HepG2 (cell line): ENCODE results near the gene CDH12.
"Not testable (repeated sequence)": the region's sequence is repeated elsewhere in the genome, so short reads cannot be mapped to it uniquely, and the experiment has no call there.

Experiments used
- AHDC1 ChIP-seq: sonication (generic); formaldehyde crosslinking; IDR thresholded peaks from 2 replicates; pipeline ENCODE4 v1.5.1; 2020; ENCODE audit warnings: mild to moderate bottlenecking, missing genetic modification reagents, borderline replicate concordance
- CAMTA2 ChIP-seq: sonication (generic); formaldehyde crosslinking; IDR thresholded peaks from 2 replicates; pipeline ENCODE4 v1.4.0; 2020; ENCODE audit warnings: mild to moderate bottlenecking, missing genetic modification reagents, borderline replicate concordance
- CTCF ChIP-seq: sonication (generic); formaldehyde crosslinking; IDR thresholded peaks from 2 replicates; pipeline ENCODE4 v1.5.0; 2020; ENCODE audit warnings: mild to moderate bottlenecking, missing genetic modification reagents, moderate library complexity
- EP300 ChIP-seq, 3 experiments: sonication (generic) in 1 of 3; formaldehyde crosslinking in 1 of 3; IDR thresholded peaks; 2 replicates each; pipeline versions ENCODE4 v1.5.1 to v1.6.1; 2011 to 2020; ENCODE audit warnings: low read depth in 2 of 3, low read length in 2 of 3, borderline replicate concordance in 1 of 3, improper control_type of control experiment in 1 of 3, mild to moderate bottlenecking in 1 of 3, missing genetic modification reagents in 1 of 3, moderate library complexity in 1 of 3
- FOSL1 ChIP-seq: sonication (generic); formaldehyde crosslinking; IDR thresholded peaks from 2 replicates; pipeline ENCODE4 v1.9.0; 2021; ENCODE audit warnings: missing genetic modification reagents, borderline replicate concordance
- HINFP ChIP-seq: sonication (generic); formaldehyde crosslinking; IDR thresholded peaks from 2 replicates; pipeline ENCODE4 v1.4.0; 2020; ENCODE audit warnings: low read depth, mild to moderate bottlenecking, missing genetic modification reagents
- IKZF4 ChIP-seq: sonication (generic); formaldehyde crosslinking; IDR thresholded peaks from 2 replicates; pipeline ENCODE4 v1.5.1; 2020; ENCODE audit warnings: borderline replicate concordance, mild to moderate bottlenecking, low read depth, missing genetic modification reagents; ENCODE audit errors: not compliant biosample characterization
- MEF2D ChIP-seq: sonication (generic); formaldehyde crosslinking; IDR thresholded peaks from 2 replicates; pipeline ENCODE4 v1.5.1; 2020; ENCODE audit warnings: mild to moderate bottlenecking, missing genetic modification reagents
- PCBP1 ChIP-seq: fragments of 200-400 bp; formaldehyde crosslinking; IDR thresholded peaks from 2 replicates; pipeline ENCODE4 v1.6.1; 2017; ENCODE audit warnings: mild to moderate bottlenecking, low read depth, low read length, borderline replicate concordance
- POLR2A ChIP-seq, 2 experiments: IDR thresholded peaks; 2 replicates each; pipeline ENCODE4 v1.6.1; 2011; ENCODE audit warnings: low read depth in 2 of 2, low read length in 2 of 2, mild to moderate bottlenecking in 1 of 2, moderate library complexity in 1 of 2; ENCODE audit not compliant: insufficient read depth in 1 of 2
- SMARCC2 ChIP-seq: fragments of 450-650 bp; IDR thresholded peaks from 2 replicates; pipeline ENCODE4 v1.6.1; 2017; ENCODE audit warnings: antibody characterized with exemption, mild to moderate bottlenecking

- TF ChIP-seq SMARCC2; CAMTA2 (CRISPR knock-in tag); PCBP1; EP300 (IDR thresholded peaks at IDR 0.05; ENCODE audit: low read depth in 2 of 2, low read length in 2 of 2); EP300 (CRISPR knock-in tag; IDR thresholded peaks at IDR 0.05; ENCODE audit: borderline replicate concordance); POLR2A (IDR thresholded peaks at IDR 0.05; ENCODE audit: insufficient read depth in 1 of 2, low read depth in 2 of 2, low read length in 2 of 2); AHDC1; MEF2D (CRISPR knock-in tag); IKZF4 (CRISPR knock-in tag); HINFP (CRISPR knock-in tag); CTCF (CRISPR knock-in tag); FOSL1: not testable (repeated sequence)
These were observed 640.7 kb downstream of the CDH12 start for GRCh38 chr5:22212254-22212991.
